PC-3 (cell line): Measurements from ENCODE around the gene THRB. TPM values are rescaled to one million over a fixed set of nuclear protein-coding genes. Genes with fewer than 3 reads are reported as not detected.

Source experiments
- ATAC-seq: fragments of 200-7000 bp; cut with Tn5 transposase; 2 replicates; pipeline ENCODE4 v1.9.1; 2020; ENCODE audit warnings: mild to moderate bottlenecking, moderate library complexity
- BruUV-seq: library from RNA; stranded (reverse); fragments of 400-500 nt; replicated peaks from 2 replicates; lab custom pipeline; 2021; lab: Mats Ljungman, UMichigan
- CTCF ChIA-PET: fragments of 300-600 bp; sonication (Branson Sonifier 250); formaldehyde crosslinking; loops from one replicate; lab custom pipeline; 2022; ENCODE audit warnings: antibody characterized with exemption; lab: Charles Lee
- POLR2A ChIA-PET: fragments of 300-600 bp; sonication (Branson Sonifier 250); formaldehyde crosslinking; loops from one replicate; lab custom pipeline; 2022; ENCODE audit warnings: antibody characterized with exemption; ENCODE audit not compliant: unreplicated experiment; lab: Charles Lee
- DNase-seq: peaks from one replicate; pipeline ENCODE4 v3.0.0-alpha.2; 2015
- H2AFZ ChIP-seq: fragments of 300-600 bp; sonication (generic); 2 replicates; pipeline ENCODE4 v1.6.0; 2016; ENCODE audit warnings: antibody characterized with exemption, low read length
- H3F3A ChIP-seq: fragments of 300-600 bp; sonication (generic); one replicate; pipeline ENCODE4 v1.6.0; 2017; ENCODE audit warnings: antibody characterized with exemption, low read length, control low read depth, mild to moderate bottlenecking; ENCODE audit not compliant: unreplicated experiment
- H3K27ac ChIP-seq: fragments of 300-600 bp; sonication (generic); 2 replicates; pipeline ENCODE4 v1.5.1; 2016; ENCODE audit warnings: mild to moderate bottlenecking, low read length
- H3K27me3 ChIP-seq: fragments of 300-600 bp; sonication (generic); 2 replicates; pipeline ENCODE4 v1.6.1; 2016; ENCODE audit warnings: low read length, mixed read lengths
- H3K36me3 ChIP-seq: fragments of 300-600 bp; sonication (generic); 2 replicates; pipeline ENCODE4 v1.6.1; 2016; ENCODE audit warnings: low read depth, mixed run types, low read length, mixed read lengths
- H3K4me1 ChIP-seq: fragments of 300-600 bp; sonication (generic); 2 replicates; pipeline ENCODE4 v1.5.1; 2016; ENCODE audit warnings: low read length; ENCODE audit not compliant: insufficient read depth
- H3K4me2 ChIP-seq: fragments of 300-600 bp; sonication (generic); 2 replicates; pipeline ENCODE4 v1.6.0; 2016; ENCODE audit warnings: low read length
- H3K4me3 ChIP-seq: fragments of 300-600 bp; sonication (generic); 2 replicates; pipeline ENCODE4 v1.5.1; 2016; ENCODE audit warnings: mild to moderate bottlenecking, low read length, mixed read lengths
- H3K79me2 ChIP-seq: fragments of 300-600 bp; sonication (generic); 2 replicates; pipeline ENCODE4 v1.6.1; 2017; ENCODE audit warnings: low read length, mixed read lengths
- H3K9ac ChIP-seq: fragments of 300-600 bp; sonication (generic); 2 replicates; pipeline ENCODE4 v1.6.0; 2016; ENCODE audit warnings: mild to moderate bottlenecking, low read length
- H3K9me2 ChIP-seq: fragments of 300-600 bp; sonication (generic); replicated peaks from 2 replicates; pipeline ENCODE4 v1.6.1; 2016; ENCODE audit warnings: mixed run types, low read length, mixed read lengths
- H3K9me3 ChIP-seq: fragments of 300-600 bp; sonication (generic); 2 replicates; pipeline ENCODE4 v1.6.1; 2016; ENCODE audit warnings: low read length, mixed read lengths
- H4K20me1 ChIP-seq: fragments of 300-600 bp; sonication (generic); 2 replicates; pipeline ENCODE4 v1.6.1; 2016; ENCODE audit warnings: low read length, mixed read lengths
- CTCF ChIP-seq: fragments of 300-600 bp; sonication (generic); conservative IDR thresholded peaks from 2 replicates; pipeline ENCODE4 v1.5.1; 2017; ENCODE audit warnings: antibody characterized with exemption, low read depth, mild to moderate bottlenecking, low read length
- EZH2 ChIP-seq: fragments of 300-600 bp; sonication (generic); IDR thresholded peaks from one replicate; pipeline ENCODE4 v1.6.1; 2017; ENCODE audit warnings: antibody characterized with exemption, mild to moderate bottlenecking, low read length; ENCODE audit not compliant: unreplicated experiment
- EZH2phosphoT487 ChIP-seq: fragments of 300-600 bp; sonication (generic); IDR thresholded peaks from 2 replicates; pipeline ENCODE4 v1.6.1; 2018; ENCODE audit warnings: mild to moderate bottlenecking, antibody characterized with exemption, low read length, borderline replicate concordance
- intact Hi-C: fragments of 100-400 bp; cut with micrococcal nuclease; formaldehyde crosslinking; loops from 2 replicates; pipeline ENCODE4 v1.9.0; 2023
- total RNA-seq: library from RNA; depleted of rRNA; stranded (reverse); fragments of >200 nt; gene quantifications from 2 replicates; pipeline ENCODE4 v1.2.3, GENCODE V29; 2014

The THRB gene
- total RNA-seq, 1 experiment from 2014 or later = 9.7 TPM

- intact Hi-C loops = no loop called here
Measured at GRCh38 chr3:24450160-24450907, 44.3 kb downstream of the THRB start.

GRCh38 chr3:24447836-24448235 is 46.8 kb downstream of the THRB start:
- H2AFZ ChIP-seq = no peak overlapping the region
- intact Hi-C loops = no loop called here
- H3K79me2 ChIP-seq = no peaks in the 10 kb centered on the region
- H3K27ac ChIP-seq = no peak overlapping the region
- H3K4me2 ChIP-seq = no peak overlapping the region
- no peaks in the 10 kb centered on the region for H3K27me3 ChIP-seq
- no peaks in the 10 kb centered on the region for H3K36me3 ChIP-seq
- ATAC-seq (no peak), DNase-seq (no peak)
- H4K20me1 ChIP-seq = no peaks in the 10 kb centered on the region
- no peaks in the 10 kb centered on the region for H3K9me3 ChIP-seq
- H3K4me1 ChIP-seq = peaks cover 19% of the 10 kb centered on the region
- BruUV-seq = no TSS peak
- no peak for TF ChIP-seq EZH2
- TF ChIP-seq CTCF = no peak
- no peak for TF ChIP-seq EZH2phosphoT487
- no peaks in the 10 kb centered on the region for H3F3A ChIP-seq
- ChIA-PET CTCF (no interaction called here), POLR2A (no interaction called here)
- no peak overlapping the region for H3K9ac ChIP-seq
- H3K9me2 ChIP-seq = no peaks in the 10 kb centered on the region
- no peak overlapping the region for H3K4me3 ChIP-seq

More at GRCh38 chr3:24450160-24450907, 44.3 kb downstream of the THRB start:
- Histone ChIP-seq H2AFZ (no peak overlapping the region), H3K9me2 (no peaks in the 10 kb centered on the region), H3K27me3 (no peaks in the 10 kb centered on the region), H3F3A (no peaks in the 10 kb centered on the region), H3K79me2 (no peaks in the 10 kb centered on the region), H3K9ac (no peak overlapping the region), H3K36me3 (no peaks in the 10 kb centered on the region), H4K20me1 (no peaks in the 10 kb centered on the region), H3K4me1 (peaks cover 27% of the 10 kb centered on the region), H3K4me2 (peak overlapping the region; percentile 35), H3K9me3 (no peaks in the 10 kb centered on the region), H3K4me3 (no peak overlapping the region), H3K27ac (no peak overlapping the region)
- ChIA-PET POLR2A (no interaction called here), CTCF (no interaction called here)
- no peak for ATAC-seq
- TF ChIP-seq EZH2 (no peak), CTCF (no peak), EZH2phosphoT487 (no peak)
- no TSS peak for BruUV-seq
- peak; percentile 31 for DNase-seq

GRCh38 chr3:24446032-24446431 is 48.6 kb downstream of the THRB start:
- no peaks in the 10 kb centered on the region for H3F3A ChIP-seq
- H3K36me3 ChIP-seq = no peaks in the 10 kb centered on the region
- peaks cover 9% of the 10 kb centered on the region for H3K4me1 ChIP-seq
- DNase-seq (no peak), ATAC-seq (no peak)
- H3K4me3 ChIP-seq = no peak overlapping the region
- ChIA-PET POLR2A (no interaction called here), CTCF (no interaction called here)
- H3K9ac ChIP-seq = no peak overlapping the region
- no peak overlapping the region for H3K4me2 ChIP-seq
- TF ChIP-seq EZH2phosphoT487 = no peak
- no peak for TF ChIP-seq CTCF
- no peak for TF ChIP-seq EZH2
- H4K20me1 ChIP-seq = no peaks in the 10 kb centered on the region
- H3K9me3 ChIP-seq = no peaks in the 10 kb centered on the region
- no TSS peak for BruUV-seq
- no peaks in the 10 kb centered on the region for H3K79me2 ChIP-seq
- H3K27me3 ChIP-seq = no peaks in the 10 kb centered on the region
- H3K9me2 ChIP-seq = no peaks in the 10 kb centered on the region
- H3K27ac ChIP-seq = no peak overlapping the region
- intact Hi-C loops = no loop called here
- H2AFZ ChIP-seq = no peak overlapping the region
